IPS-NIHi11 (cell line): ENCODE data around the gene CENPB.
A peak's percentile ranks its signal among the peaks of the same experiment; 100 is the strongest.

Source experiments
- DNase-seq: peaks from one replicate; pipeline ENCODE4 v3.0.0; 2012; ENCODE audit warnings: mixed read lengths, low spot score

The CENPB gene

DNA sequence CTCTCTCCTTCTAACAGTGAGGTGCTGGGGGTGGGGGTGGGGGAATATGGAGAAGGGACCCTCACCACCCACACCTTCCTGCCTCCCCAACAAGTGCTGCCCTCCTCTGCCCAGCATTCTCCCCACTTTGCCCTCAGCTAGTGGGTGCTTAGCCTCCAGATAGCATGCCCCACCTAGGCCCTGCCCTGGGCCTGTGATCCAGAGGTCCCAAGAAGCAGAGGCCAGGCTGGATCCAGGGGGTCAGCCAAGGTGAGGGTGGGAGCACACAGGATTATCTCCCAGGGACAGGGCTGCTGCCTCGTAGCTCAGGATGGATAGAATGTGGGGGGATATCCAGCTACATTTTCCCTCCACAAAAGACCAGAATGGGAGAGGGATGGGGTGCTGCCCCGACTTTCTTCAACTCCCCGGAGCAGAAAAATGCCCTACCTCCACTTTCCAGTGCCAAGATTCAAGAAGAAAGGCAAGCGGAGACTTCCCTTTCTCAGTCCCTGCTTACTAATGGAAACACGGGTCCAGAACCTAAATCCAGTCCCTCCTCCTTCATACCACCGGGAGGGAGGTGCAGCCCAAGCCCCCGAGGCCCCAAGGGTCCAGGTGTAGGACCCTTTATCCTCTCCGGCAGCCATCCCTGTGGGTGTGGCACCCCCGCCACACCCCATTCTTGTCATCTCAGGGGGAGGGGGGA lies 20.0 kb downstream of the CENPB start:
- DNase-seq: no peak

GRCh38 chr20:3765171-3765882 lies 21.2 kb downstream of the CENPB start:
- DNase-seq: no peak

- no peak for DNase-seq
These were observed 21.9 kb downstream of the CENPB start for GRCh38 chr20:3764659-3765058.

DNA sequence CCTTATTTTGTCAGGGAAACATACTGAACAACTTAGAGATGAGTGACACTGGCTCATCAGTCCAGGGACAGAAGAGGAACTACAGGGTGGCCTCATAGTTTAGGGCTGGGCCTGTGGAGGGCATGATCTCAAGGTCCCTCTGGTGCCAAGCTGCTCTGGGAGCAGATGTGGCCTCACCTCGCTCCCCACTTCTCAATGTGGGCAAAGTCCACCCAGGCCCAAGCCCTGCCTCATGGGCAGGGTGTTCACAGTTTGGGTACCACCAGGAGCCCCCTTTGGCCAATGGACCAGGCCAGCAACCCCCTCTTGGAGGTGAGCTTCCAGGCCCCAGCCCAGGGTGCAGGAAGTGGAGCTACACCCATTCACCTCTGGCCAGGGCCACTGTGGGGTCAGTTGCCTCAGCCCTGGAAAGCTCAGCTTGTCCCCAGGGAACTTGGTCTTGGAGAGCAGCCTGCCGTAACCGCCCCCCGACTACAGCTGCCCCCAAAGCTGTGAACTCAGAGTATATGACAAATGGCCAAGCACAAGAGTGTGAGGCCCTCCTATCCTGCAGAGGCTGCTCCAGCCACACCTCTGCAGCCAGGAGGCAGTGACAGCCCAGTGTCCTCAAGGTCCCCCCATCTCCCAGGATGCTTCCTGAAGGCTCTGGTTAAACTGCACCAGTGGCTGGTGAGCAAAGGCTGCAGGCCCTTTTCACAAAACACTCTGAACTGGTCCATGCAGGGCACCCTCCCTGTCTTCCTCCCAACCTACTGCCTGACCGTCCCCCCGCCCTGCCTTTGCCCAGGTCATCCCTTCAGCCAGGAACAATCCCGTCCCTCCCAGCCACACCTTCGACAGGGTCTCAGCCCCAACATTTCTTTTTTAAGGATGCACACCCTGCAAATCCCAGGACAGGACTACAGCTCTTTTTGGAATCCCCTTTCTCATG lies 22.6 kb downstream of the CENPB start:
- DNase-seq: no peak

DNA sequence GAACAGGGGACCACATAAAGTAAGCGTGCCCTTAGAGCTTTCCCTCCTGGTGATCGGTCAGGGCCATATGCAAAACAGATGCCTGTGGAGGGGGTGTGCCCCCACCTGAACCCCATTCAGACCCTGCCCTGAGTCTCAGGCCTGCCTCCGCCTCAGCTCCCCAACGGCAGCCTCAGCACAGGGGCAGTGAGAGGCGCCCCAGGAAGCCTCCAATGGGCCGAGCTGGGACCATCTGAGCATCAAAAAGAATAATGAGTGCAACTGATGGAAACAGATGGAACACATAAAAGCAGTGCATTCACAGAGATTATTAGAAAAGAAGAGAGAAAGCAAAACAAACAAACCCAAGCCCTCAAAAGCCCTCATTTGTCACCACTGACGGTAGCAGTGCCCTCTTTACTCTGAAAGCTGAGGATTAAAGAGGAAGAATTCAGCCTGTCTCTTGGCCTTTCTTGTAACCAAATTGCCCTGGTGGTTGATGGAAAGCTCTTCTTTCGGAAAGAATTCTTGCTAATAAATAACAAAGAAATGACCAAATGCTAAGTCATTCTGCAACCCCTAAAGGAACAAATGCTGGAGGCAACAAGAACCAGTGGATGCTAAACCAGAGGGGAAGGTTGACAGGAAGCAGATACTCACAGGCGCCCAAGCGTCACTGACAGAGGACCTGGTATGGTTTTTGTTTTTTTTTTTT lies 25.7 kb downstream of the CENPB start:
- no peak for DNase-seq

DNA sequence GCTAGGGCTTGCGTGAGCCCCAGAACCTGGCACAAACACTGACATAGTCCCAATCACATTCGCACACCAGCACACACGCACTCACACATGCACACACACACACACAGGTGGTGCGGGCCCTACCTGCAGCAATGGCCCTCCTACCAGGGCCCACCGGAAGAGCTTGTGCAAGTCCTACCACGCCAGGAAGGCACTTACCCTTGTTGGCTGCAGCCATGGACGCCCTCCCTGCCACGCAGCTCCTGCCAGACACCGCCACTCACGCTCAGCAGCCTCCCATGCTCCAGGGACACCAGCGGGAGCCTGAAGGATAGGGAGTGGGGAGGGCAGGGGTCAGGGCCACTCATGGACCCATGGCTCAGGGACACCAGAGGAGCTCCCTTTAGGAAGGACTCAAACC lies 26.7 kb downstream of the CENPB start:
- no peak for DNase-seq

DNA sequence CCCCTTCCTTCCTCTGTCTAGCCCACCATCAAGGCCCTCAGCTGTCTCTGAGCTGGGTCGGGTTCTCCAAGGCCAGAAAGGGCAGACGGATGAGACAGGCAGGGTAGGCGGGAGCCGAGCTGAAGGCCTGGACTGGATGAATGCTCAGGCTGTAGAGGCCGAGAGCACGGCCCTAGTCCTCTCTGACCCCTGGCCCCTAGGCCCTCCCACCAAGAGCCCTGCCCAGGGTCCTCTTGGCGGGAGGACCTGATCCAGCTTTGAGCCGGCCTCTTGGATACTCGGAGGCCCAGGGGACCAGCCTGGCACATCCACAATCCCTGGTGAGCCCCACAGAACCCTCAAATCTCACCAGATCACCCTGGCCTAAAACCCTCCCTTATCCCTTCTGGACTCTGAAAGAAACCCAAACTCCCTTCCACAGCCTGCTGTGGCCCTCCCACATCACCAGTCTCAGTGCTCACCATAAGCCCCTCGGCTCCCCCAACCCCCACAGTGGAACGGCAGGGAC lies 27.2 kb downstream of the CENPB start:
- DNase-seq: no peak

- DNase-seq: no peak
These were observed 28.0 kb downstream of the CENPB start for GRCh38 chr20:3758566-3758965.

DNA sequence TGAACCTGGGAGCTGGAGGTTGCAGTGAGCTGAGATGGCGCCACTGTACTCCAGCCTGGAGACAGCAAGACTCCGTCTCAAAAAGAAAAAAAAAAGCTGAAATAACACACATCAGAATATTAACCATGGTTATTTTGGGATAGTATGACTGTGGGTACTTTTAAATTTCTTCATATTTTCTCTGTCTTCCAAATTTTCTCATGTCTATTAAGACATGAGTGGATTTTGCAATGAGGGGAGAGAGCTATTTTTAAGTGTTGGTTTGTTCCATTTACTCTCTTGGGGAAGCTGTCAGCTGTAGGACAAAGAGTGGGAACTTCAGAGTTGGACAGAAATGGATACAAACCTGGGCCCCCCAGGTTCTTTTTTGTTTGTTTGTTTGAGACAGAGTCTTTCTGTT lies 29.3 kb downstream of the CENPB start:
- DNase-seq: no peak

GRCh38 chr20:3755814-3756480 lies 30.6 kb downstream of the CENPB start:
- DNase-seq: no peak

DNA sequence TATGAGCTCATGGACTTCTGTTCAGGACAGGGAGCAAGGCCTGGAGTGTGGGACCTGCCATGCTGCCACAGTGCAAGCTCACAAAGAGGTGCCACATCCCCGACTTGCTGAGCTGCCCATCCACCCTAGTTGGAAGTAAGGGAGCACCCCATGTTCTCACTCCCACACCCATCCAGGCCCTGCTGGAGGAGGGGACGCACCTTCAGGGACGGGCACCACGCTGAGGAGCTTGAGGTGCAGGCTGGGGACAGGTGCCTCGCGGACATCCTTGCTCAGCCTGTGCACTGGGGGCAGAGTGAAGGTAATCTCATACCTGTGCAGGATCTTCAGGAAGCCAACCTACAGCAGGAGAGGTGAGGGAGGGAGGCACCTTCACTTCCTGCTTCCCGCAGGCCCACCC lies 31.3 kb downstream of the CENPB start:
- DNase-seq: no peak

DNA sequence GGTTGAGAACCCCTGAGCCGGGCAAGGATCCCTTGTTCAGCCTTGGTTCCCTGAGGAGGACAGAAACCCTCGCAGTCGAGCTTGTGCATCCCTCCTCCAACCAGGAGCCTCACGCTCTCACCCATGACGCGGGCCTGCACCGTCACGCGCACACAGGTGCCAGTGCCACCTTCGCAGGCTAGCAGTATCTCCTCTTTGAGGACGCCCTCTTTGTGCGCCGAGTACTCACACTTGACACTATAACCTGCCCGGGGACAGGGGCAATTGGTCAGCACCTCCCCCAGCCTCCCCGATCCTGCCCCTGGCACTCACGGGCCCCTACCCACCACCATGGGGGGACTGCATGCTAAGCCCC lies 32.3 kb downstream of the CENPB start:
- DNase-seq: no peak

DNA sequence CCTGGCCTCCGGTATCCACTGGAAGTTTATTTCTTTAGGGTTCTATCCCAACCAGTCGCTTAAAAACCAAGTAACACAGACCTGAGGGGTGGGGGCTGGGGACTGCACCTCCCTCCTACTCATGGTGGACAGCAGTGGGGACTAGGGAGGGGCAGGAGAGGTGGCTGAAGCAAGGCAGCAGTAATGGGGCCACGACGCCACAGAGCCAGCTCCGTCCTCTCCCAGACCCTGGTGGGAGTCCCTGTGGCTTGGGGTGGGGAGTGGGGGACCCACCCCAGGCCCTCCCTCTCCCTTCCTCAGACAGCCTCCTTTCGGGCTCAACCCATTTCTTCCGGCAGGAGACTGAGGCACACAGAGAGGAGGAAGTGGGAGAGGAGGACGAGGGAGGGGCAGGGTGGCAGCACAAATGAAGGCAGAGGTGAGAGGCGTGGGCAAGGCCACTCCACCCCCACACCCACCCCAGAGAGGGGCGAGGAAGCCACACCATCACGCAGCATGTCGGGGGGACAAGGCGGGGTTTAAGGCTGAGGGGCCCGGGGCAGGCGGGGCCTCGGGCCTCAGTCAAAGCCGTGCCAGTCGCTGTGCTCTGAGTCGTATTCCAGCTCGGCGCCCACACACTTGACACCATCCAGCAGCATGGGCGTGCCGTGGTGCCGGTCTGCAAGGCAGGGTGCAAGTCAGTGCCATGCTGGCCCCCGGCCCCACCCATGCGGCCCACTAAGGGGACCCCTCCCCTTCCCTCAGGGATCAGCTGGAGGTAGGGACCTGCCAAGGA lies 32.9 kb downstream of the CENPB start:
- DNase-seq: no peak

- peak; percentile 84 for DNase-seq
These were observed 33.4 kb downstream of the CENPB start for GRCh38 chr20:3753098-3753497.

GRCh38 chr20:3752386-3752759 lies 34.2 kb downstream of the CENPB start:
- no peak for DNase-seq

DNA sequence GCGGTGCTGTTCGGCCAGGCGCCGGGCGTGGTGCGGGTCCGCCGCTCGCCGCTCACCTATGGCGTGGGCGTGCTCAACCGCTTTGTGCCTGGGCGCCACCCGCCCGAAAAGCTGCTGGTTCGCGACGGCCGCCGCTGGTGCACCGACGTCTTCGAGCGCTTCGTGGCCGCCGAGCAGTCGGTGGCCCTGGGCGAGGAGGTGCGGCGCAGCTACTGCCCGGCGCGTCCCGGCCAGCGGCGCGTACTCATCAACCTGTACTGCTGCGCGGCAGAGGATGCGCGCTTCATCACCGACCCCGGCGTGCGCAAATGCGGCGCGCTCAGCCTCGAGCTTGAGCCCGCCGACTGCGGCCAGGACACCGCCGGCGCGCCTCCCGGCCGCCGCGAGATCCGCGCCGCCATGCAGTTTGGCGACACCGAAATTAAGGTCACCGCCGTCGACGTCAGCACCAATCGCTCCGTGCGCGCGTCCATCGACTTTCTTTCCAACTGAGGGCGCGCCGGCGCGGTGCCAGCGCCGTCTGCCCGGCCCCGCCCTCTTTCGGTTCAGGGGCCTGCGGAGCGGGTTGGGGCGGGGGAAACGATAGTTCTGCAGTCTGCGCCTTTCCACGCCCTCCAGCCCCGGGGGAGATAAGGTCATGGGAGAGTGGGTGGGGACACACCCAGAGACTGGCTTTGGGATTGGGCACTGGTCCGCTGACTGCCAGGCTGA lies 34.7 kb downstream of the CENPB start:
- peak; percentile 73 for DNase-seq

DNA sequence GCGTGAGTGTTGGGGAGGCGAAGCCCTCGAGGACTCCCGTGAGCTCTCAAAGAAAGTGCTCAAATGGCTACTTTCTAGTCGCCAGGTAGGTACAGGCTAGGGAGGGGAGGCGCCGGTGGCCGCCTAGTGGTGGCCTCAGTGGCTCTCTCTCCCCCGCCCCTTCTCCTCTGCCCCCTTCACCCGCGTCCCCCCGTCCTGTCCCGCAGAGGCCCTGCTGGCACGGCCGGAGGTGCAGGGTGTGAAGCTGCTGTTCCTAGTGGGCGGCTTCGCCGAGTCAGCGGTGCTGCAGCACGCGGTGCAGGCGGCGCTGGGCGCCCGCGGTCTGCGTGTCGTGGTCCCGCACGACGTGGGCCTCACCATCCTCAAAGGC lies 35.2 kb downstream of the CENPB start:
- DNase-seq: peak; percentile 62

DNA sequence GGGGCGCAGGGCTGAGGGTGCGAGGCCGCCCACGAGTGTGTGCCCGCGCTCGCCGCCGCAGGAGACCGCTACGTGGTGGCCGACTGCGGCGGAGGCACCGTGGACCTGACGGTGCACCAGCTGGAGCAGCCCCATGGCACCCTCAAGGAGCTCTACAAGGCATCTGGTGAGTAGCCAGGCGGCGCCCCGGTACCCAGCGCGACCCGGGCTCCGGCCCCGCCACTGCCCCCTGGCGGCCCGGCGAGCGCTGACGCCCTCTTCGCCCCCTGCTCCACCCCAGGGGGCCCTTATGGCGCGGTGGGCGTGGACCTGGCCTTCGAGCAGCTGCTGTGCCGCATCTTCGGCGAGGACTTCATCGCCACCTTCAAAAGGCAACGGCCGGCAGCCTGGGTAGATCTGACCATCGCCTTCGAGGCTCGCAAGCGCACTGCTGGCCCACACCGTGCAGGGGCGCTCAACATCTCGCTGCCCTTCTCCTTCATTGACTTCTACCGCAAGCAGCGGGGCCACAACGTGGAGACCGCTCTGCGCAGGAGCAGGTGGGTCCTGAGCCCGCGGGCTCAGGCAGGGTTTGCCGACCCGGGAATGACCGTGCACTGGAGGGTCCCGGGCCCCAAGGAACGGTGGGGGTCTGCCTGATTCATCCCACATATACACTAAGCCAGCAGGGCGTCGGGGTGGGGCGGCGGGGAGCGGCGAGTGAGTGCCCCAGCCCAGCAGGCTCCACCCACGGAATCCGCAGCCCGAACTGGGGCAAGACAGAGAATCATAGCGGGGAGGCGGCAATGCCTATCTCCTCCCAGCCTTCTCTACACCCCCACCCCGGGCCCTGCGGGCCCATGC lies 36.6 kb downstream of the CENPB start:
- DNase-seq: peak; percentile 90

DNA sequence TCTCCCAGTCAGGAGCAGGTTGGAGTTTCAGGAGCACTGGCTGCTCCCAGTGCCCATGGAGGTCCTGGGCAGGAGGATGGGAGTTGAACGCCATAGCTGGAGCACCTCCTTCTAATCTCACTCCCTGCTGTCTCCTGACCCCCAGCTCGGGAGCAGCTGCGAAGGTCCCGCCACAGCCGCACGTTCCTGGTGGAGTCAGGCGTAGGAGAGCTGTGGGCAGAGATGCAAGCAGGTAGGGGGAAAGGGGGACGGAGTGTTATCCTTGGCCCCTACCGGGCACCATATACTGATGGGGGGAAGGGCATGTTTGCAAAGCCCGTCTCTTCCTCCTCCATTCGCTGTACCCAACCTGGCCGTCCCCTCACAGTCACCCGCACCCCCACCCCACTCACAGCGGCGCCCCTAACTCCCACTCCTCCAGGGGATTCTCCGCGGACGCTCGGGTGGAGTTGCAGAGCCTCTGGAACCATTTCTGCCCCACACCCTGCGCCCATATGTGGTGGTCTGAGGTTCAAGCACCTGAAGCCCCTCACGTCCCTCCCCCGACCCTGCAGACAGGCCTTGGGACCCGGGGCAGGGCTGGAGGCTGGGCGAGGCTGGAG lies 37.4 kb downstream of the CENPB start:
- no peak for DNase-seq
